Jurkat, Clone E6-1 (cell line): Measurements from ENCODE around the gene ATAD3C.
"Not testable (repeated sequence)": the region's sequence is repeated elsewhere in the genome, so short reads cannot be mapped to it uniquely, and the experiment has no call there.

Experiments
- DNase-seq: peaks from one replicate; pipeline ENCODE4 v3.0.0-alpha.2; 2011; ENCODE audit warnings: low read depth, low spot score
- H3K4me3 ChIP-seq: 2 replicates; pipeline ENCODE4 v1.5.1; 2011; ENCODE audit warnings: mild to moderate bottlenecking, low read length, control low read depth, moderate library complexity

Gene ATAD3C

DNA sequence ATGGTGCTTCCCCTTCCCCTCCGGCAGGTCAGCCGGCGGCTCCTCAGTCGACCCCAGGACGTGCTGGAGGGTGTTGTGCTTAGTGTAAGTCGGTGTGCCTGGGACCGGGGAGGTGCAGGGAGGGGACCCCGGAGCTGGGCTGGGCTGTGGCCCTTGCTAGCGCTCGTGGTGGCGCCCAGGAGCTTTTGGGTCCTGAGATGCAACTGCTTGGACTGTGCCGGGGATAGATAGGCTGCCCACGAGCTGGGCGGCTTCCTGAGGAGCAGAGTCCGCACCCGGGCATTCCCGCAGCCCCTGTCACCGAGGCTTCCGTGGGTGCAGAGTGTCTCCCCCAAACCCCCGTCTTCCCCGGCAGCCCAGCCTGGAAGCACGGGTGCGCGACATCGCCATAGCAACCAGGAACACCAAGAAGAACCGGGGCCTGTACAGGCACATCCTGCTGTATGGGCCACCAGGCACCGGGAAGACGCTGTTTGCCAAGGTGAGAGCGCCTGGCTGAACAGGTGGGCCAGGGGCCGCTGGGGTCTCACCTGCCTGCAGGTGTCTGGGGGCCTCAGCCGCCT is 36.3 kb downstream of the ATAD3C start:
- not testable (repeated sequence) for DNase-seq, H3K4me3 ChIP-seq

- no peak overlapping the region for H3K4me3 ChIP-seq
- DNase-seq: no peak
Observed at GRCh38 chr1:1487701-1488100, 38.2 kb downstream of the ATAD3C start.

- no peak for DNase-seq
- no peak overlapping the region for H3K4me3 ChIP-seq
Observed at GRCh38 chr1:1489231-1489630, 39.7 kb downstream of the ATAD3C start.

GRCh38 chr1:1489861-1490260 is 40.4 kb downstream of the ATAD3C start:
- no peak for DNase-seq

GRCh38 chr1:1490633-1491230 is 41.2 kb downstream of the ATAD3C start:
- no peak for DNase-seq

More at GRCh38 chr1:1489861-1490260, 40.4 kb downstream of the ATAD3C start:
- H3K4me3 ChIP-seq: no peak overlapping the region

DNA sequence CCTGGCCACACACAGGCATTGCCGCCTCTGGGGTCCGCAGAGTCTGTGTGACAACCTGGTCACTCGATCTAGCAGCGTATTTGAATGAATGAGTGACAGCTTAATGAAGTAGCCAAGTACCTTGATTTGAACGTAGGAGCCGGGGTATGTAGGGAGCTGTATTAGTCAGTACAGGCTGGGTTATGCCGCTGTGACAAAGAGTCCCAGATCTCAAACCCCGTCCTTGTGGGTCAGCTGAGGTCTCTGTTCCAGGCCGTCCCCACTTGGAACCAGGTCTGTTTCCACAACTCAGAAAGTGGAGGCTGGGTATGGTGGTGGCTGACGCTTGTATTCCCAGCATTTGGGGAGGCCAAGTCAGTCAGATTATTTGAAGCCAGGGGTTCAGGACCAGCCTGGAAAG is 42.1 kb downstream of the ATAD3C start:
- no peak for DNase-seq
- H3K4me3 ChIP-seq: no peak overlapping the region

More at GRCh38 chr1:1490633-1491230, 41.2 kb downstream of the ATAD3C start:
- no peak overlapping the region for H3K4me3 ChIP-seq

DNA sequence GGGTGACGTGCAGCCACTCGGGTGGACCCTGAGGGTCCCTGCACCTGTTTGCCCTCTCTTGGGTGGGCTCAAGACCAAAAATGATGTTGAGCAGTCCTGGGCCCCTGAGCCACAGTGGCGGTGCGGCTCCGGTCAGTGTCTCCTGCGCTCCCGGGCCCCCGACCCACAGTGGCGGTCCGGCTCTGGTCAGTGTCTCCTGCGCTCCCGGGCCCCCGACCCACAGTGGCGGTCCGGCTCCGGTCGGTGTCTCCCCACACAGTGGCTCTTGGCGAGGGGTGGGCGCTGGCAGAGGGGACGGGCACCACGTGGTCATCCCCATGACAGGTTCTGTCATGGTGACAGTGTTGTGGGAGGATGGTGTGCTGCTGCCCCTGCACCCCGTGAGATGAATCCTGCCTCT is 44.8 kb downstream of the ATAD3C start:
- not testable (repeated sequence) for H3K4me3 ChIP-seq, DNase-seq

DNA sequence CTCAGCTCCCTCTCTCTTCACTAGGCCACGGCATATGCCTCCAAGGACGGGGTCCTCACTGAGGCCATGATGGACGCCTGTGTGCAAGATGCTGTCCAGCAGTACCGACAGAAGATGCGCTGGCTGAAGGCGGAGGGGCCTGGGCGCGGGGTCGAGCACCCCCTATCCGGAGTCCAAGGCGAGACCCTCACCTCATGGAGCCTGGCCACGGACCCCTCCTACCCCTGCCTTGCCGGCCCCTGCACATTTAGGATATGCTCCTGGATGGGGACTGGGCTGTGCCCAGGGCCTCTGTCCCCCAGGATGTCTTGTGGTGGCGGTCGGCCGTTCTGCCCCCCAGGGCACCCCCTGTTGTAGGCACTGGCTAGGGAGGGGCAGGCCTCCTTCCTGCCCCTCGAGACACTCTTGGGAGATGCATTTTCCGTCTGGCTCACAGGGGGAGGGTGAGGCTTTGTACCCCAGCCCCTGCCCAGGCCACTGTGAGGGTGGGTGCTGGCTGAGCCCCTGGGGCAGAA is 46.0 kb downstream of the ATAD3C start:
- not testable (repeated sequence) for H3K4me3 ChIP-seq, DNase-seq

GRCh38 chr1:1504777-1505365 is 55.4 kb downstream of the ATAD3C start:
- H3K4me3 ChIP-seq: peak overlapping the region; percentile 42

GRCh38 chr1:1505366-1505798 is 55.9 kb downstream of the ATAD3C start:
- peak overlapping the region; percentile 42 for H3K4me3 ChIP-seq
- not testable (repeated sequence) for DNase-seq

More at GRCh38 chr1:1504777-1505365, 55.4 kb downstream of the ATAD3C start:
- peak; percentile 80 for DNase-seq

DNA sequence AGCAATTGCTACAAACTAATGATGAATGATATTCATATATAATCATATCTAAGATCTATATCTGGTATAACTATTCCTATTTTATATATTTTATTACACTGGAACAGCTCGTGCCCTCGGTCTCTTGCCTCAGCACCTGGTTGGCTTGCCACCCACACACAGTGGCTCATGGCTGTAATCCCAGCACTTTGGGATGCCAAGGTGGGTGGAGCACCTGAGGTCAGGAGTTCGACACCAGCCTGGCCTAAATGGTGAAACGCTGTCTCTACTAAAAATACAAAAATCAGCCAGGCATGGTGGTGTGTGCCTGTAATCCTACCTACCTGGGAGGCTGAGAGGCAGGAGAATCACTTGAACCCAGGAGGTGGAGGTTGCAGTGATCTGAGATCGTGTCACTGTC is 56.3 kb downstream of the ATAD3C start:
- DNase-seq: not testable (repeated sequence)
- H3K4me3 ChIP-seq: peak overlapping the region; percentile 42

GRCh38 chr1:1507305-1507704 is 57.8 kb downstream of the ATAD3C start:
- no peak overlapping the region for H3K4me3 ChIP-seq
- DNase-seq: no peak

GRCh38 chr1:1508775-1509464 is 59.4 kb downstream of the ATAD3C start:
- not testable (repeated sequence) for DNase-seq, H3K4me3 ChIP-seq

GRCh38 chr1:1509465-1509850 is 60.0 kb downstream of the ATAD3C start:
- not testable (repeated sequence) for H3K4me3 ChIP-seq, DNase-seq

- peak; percentile 11 for DNase-seq
- H3K4me3 ChIP-seq: peak overlapping the region; percentile 57
Observed at GRCh38 chr1:1510912-1511532, 61.5 kb downstream of the ATAD3C start.

GRCh38 chr1:1511533-1512285 is 62.2 kb downstream of the ATAD3C start, which contains the start of gene ATAD3A:
TSS of gene ATAD3A (plus strand) at chr1:1512162. CDS start at chr1:1512269, 107 bp downstream.
- peak within 1 kb of the TSS; percentile 57 for H3K4me3 ChIP-seq
- peak; percentile 95 for DNase-seq

DNA sequence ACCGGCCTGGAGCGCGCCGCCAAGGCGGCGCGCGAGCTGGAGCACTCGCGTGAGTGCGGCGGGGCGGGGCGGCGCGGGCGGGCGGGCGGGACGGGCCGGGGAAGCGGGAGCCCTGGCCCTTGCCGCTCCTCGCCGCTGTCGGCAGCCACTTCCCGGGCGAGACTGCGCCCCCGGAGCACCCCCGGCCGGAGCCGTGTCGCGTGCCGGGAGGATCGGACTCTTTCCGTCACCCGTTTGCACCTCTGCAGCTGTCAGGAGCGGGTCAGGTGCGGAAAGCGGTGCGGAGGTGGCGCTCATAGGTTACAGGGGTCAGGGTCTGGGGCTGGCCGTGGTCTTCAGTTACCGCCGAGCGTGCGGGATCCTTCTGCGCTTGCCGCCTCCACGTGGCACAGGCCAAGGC is 62.9 kb downstream of the ATAD3C start:
- DNase-seq: not testable (repeated sequence)
- H3K4me3 ChIP-seq: peak overlapping the region; percentile 57

- H3K4me3 ChIP-seq: peak overlapping the region; percentile 27; the same call in 1 of the 2 replicates
- DNase-seq: not testable (repeated sequence)
Observed at GRCh38 chr1:1513675-1514074, 64.2 kb downstream of the ATAD3C start.
